GM13977 (cell line): ENCODE measurements around the gene TSKS.

Source experiments
- DNase-seq: peaks from one replicate; pipeline ENCODE4 v3.0.0; 2012; ENCODE audit warnings: low spot score
- CTCF ChIP-seq: IDR thresholded peaks from 2 replicates; pipeline ENCODE4 v1.5.1; 2012; ENCODE audit warnings: mild to moderate bottlenecking, control low read depth; ENCODE audit not compliant: insufficient read depth; ENCODE audit errors: extremely low read depth, missing control alignments
- in situ Hi-C: fragments of 300-500 bp; cut with MboI; formaldehyde crosslinking; loops from one replicate; pipeline ENCODE4 v1.12.0; 2022; ENCODE audit warnings: low sequenced_read_pairs, low pct_unique_long_range_greater_than_20kb, mixed read lengths, inconsistent platforms; ENCODE audit not compliant: unreplicated experiment

TSKS gene

GRCh38 chr19:49749055-49749716, 13.9 kb downstream of the TSKS start:
- no peak for DNase-seq
- in situ Hi-C loops, result no loop called here
- no peak for TF ChIP-seq CTCF

GRCh38 chr19:49746206-49746958, 16.7 kb downstream of the TSKS start:
- in situ Hi-C loops, result no loop called here
- TF ChIP-seq CTCF, result no peak
- DNase-seq, result peak; percentile 40

GRCh38 chr19:49744946-49745381, 18.1 kb downstream of the TSKS start:
- no peak for TF ChIP-seq CTCF
- DNase-seq, result no peak
- in situ Hi-C loops, result no loop called here

GRCh38 chr19:49741210-49741844, 21.8 kb downstream of the TSKS start:
- DNase-seq, result no peak
- TF ChIP-seq CTCF, result no peak
- in situ Hi-C loops, result no loop called here

- no peak for TF ChIP-seq CTCF
- in situ Hi-C loops, result no loop called here
- no peak for DNase-seq
Measured at GRCh38 chr19:49739933-49740332, 23.2 kb downstream of the TSKS start.

- DNase-seq, result no peak
- in situ Hi-C loops, result no loop called here
- no peak for TF ChIP-seq CTCF
Measured at GRCh38 chr19:49739098-49739497, 24.0 kb downstream of the TSKS start.
